AG10803 (cell line): Measurements from ENCODE around the gene UIMC1.

Source experiments
- DNase-seq: peaks from one replicate; pipeline ENCODE4 v3.0.0; 2010; ENCODE audit warnings: low read depth
- H3K4me3 ChIP-seq: 2 replicates; pipeline ENCODE4 v1.5.1; 2011; ENCODE audit warnings: mild to moderate bottlenecking, low read length, control low read depth
- CTCF ChIP-seq: conservative IDR thresholded peaks from 2 replicates; pipeline ENCODE4 v1.5.1; 2011; ENCODE audit warnings: mild to moderate bottlenecking, low read length, control low read depth, inconsistent platforms

UIMC1 gene

GRCh38 chr5:176889321-176890280, 117.0 kb downstream of the UIMC1 start:
- TF ChIP-seq CTCF, result no peak
- H3K4me3 ChIP-seq, result no peak overlapping the region
- DNase-seq, result no peak

GRCh38 chr5:176888865-176889165, 117.8 kb downstream of the UIMC1 start:
- no peak for TF ChIP-seq CTCF
- DNase-seq, result no peak

GRCh38 chr5:176888016-176888864, 118.3 kb downstream of the UIMC1 start:
- H3K4me3 ChIP-seq, result no peak overlapping the region
- no peak for TF ChIP-seq CTCF
- DNase-seq, result no peak

More at GRCh38 chr5:176888865-176889165, 117.8 kb downstream of the UIMC1 start:
- no peak overlapping the region for H3K4me3 ChIP-seq

GRCh38 chr5:176887252-176887849, 119.2 kb downstream of the UIMC1 start:
- no peak for DNase-seq
- TF ChIP-seq CTCF, result no peak

GRCh38 chr5:176886336-176887251, 120.0 kb downstream of the UIMC1 start:
- no peak for DNase-seq
- no peak for TF ChIP-seq CTCF

More at GRCh38 chr5:176887252-176887849, 119.2 kb downstream of the UIMC1 start:
- H3K4me3 ChIP-seq, result no peak overlapping the region

GRCh38 chr5:176884571-176884890, 122.0 kb downstream of the UIMC1 start:
- H3K4me3 ChIP-seq, result no peak overlapping the region
- no peak for TF ChIP-seq CTCF
- no peak for DNase-seq

More at GRCh38 chr5:176886336-176887251, 120.0 kb downstream of the UIMC1 start:
- no peak overlapping the region for H3K4me3 ChIP-seq
